GM12875 (cell line): ENCODE measurements around the gene RABGAP1L.

Experiments
- H3K4me3 ChIP-seq: one replicate; pipeline ENCODE4 v1.5.1; 2011; ENCODE audit warnings: low read depth, low read length, control low read depth
- CTCF ChIP-seq: IDR thresholded peaks from 2 replicates; pipeline ENCODE4 v1.5.1; 2011; ENCODE audit warnings: low read depth, mild to moderate bottlenecking, control low read depth, inconsistent platforms, low read length, moderate library complexity, borderline replicate concordance; ENCODE audit not compliant: insufficient read depth

RABGAP1L gene

GRCh38 chr1:174898102-174898797, 738.9 kb downstream of the RABGAP1L start:
- no peak for TF ChIP-seq CTCF
- no peak overlapping the region for H3K4me3 ChIP-seq

GRCh38 chr1:174900317-174900716, 741.0 kb downstream of the RABGAP1L start:
- no peak overlapping the region for H3K4me3 ChIP-seq
- TF ChIP-seq CTCF, result no peak

- H3K4me3 ChIP-seq, result no peak overlapping the region
- no peak for TF ChIP-seq CTCF
Observed at GRCh38 chr1:174902531-174903099, 743.3 kb downstream of the RABGAP1L start.

- no peak overlapping the region for H3K4me3 ChIP-seq
- TF ChIP-seq CTCF, result no peak
Observed at GRCh38 chr1:174911606-174912005, 752.3 kb downstream of the RABGAP1L start.

- TF ChIP-seq CTCF, result no peak
- H3K4me3 ChIP-seq, result no peak overlapping the region
Observed at GRCh38 chr1:174912264-174912663, 752.9 kb downstream of the RABGAP1L start.

- no peak overlapping the region for H3K4me3 ChIP-seq
- TF ChIP-seq CTCF, result no peak
Observed at GRCh38 chr1:174913225-174913903, 754.0 kb downstream of the RABGAP1L start.
